H1 (cell line): ENCODE measurements around the gene PURA. TPM values are rescaled to one million over a fixed set of nuclear protein-coding genes. Genes with fewer than 3 reads are reported as not detected.

Experiments
- CTCF ChIA-PET: fragments of 300-600 bp; sonication (Branson Sonifier 250); formaldehyde crosslinking; loops from one replicate; lab custom pipeline; 2021; ENCODE audit not compliant: partially characterized antibody; lab: Charles Lee
- POLR2A ChIA-PET: fragments of 300-600 bp; sonication (Branson Sonifier 250); formaldehyde crosslinking; loops from one replicate; lab custom pipeline; 2021; ENCODE audit warnings: inconsistent platforms; ENCODE audit not compliant: partially characterized antibody; lab: Charles Lee
- DNase-seq, 2 experiments: peaks; one replicate each; pipeline versions ENCODE4 v3.0.0 to v3.0.0-alpha.2; 2010 to 2022; ENCODE audit warnings: low spot score in 2 of 2, low read depth in 1 of 2, mixed read lengths in 1 of 2
- FAIRE-seq: peaks from 2 replicates; lab custom pipeline; 2011; peaks lifted over from hg19 to GRCh38; lab: Jason Lieb, UNC
- H2AFZ ChIP-seq: 2 replicates; pipeline ENCODE4 v1.8.1; 2012; ENCODE audit warnings: low read length, inconsistent platforms
- H2AK5ac ChIP-seq: 2 replicates; pipeline ENCODE4 v1.6.1; 2013; ENCODE audit warnings: low read depth, low read length
- H2BK120ac ChIP-seq: replicated peaks from 2 replicates; pipeline ENCODE3; 2013; ENCODE audit warnings: low read depth, low read length, inconsistent platforms
- H2BK12ac ChIP-seq: 2 replicates; pipeline ENCODE4 v1.6.1; 2013; ENCODE audit warnings: low read depth, low read length
- H2BK15ac ChIP-seq: 2 replicates; pipeline ENCODE4 v1.6.1; 2013; ENCODE audit warnings: low read length
- H2BK20ac ChIP-seq: 2 replicates; pipeline ENCODE4 v1.6.1; 2013; ENCODE audit warnings: low read length
- H2BK5ac ChIP-seq: 2 replicates; pipeline ENCODE4 v1.6.1; 2013; ENCODE audit warnings: low read depth, low read length
- H3K14ac ChIP-seq: 2 replicates; pipeline ENCODE4 v1.6.1; 2013; ENCODE audit warnings: inconsistent platforms; ENCODE audit not compliant: insufficient read length
- H3K18ac ChIP-seq: 2 replicates; pipeline ENCODE4 v1.6.1; 2013; ENCODE audit warnings: low read length; ENCODE audit errors: extremely low read depth
- H3K23ac ChIP-seq: 2 replicates; pipeline ENCODE4 v1.6.1; 2013; ENCODE audit warnings: inconsistent platforms; ENCODE audit not compliant: insufficient read length
- H3K23me2 ChIP-seq: 2 replicates; pipeline ENCODE4 v1.6.1; 2013; ENCODE audit warnings: low read depth, low read length
- H3K27ac ChIP-seq: 2 replicates; pipeline ENCODE4 v1.6.1; 2011; ENCODE audit warnings: low read depth, low read length, inconsistent platforms
- H3K27me3 ChIP-seq, 4 experiments: replicated peaks in 1 of 4; 1 replicate in 1 of 4; 2 replicates in 3 of 4; pipeline versions ENCODE4 v1.6.1 to v1.8.1; 2011 to 2013; ENCODE audit warnings: low read length in 3 of 4, mild to moderate bottlenecking in 3 of 4, inconsistent platforms in 2 of 4, mixed read lengths in 2 of 4, moderate library complexity in 1 of 4; ENCODE audit not compliant: control insufficient read depth in 3 of 4, insufficient read depth in 3 of 4; ENCODE audit errors: extremely low read depth in 1 of 4
- H3K36me3 ChIP-seq, 4 experiments: 2 replicates each; pipeline versions ENCODE4 v1.6.1 to v1.8.1; 2011 to 2013; ENCODE audit warnings: mild to moderate bottlenecking in 4 of 4, low read length in 3 of 4, moderate library complexity in 2 of 4, control low read depth in 1 of 4, inconsistent platforms in 1 of 4; ENCODE audit not compliant: insufficient read depth in 4 of 4, control insufficient read depth in 2 of 4
- H3K4ac ChIP-seq: replicated peaks from 2 replicates; pipeline ENCODE3; 2013; ENCODE audit warnings: low read length, low read depth, mixed read lengths, inconsistent platforms; ENCODE audit not compliant: insufficient read length
- H3K4me1 ChIP-seq, 4 experiments: replicated peaks in 1 of 4; 1 replicate in 1 of 4; 2 replicates in 3 of 4; pipeline versions ENCODE4 v1.6.1 to v1.8.1; 2011 to 2013; ENCODE audit warnings: low read length in 3 of 4, inconsistent platforms in 2 of 4, mixed read lengths in 1 of 4; ENCODE audit not compliant: insufficient read depth in 4 of 4, control insufficient read depth in 3 of 4
- H3K4me2 ChIP-seq, 2 experiments: 2 replicates each; pipeline versions ENCODE4 v1.6.1 to v1.8.1; 2011 to 2013; ENCODE audit warnings: low read depth in 2 of 2, low read length in 2 of 2, control low read depth in 1 of 2, inconsistent platforms in 1 of 2, mild to moderate bottlenecking in 1 of 2; ENCODE audit not compliant: insufficient read depth in 1 of 2
- H3K4me3 ChIP-seq, 4 experiments: fragments of 200-600, 300-600 bp in 1 of 4; sonication (generic), shearing (Covaris generic), sonication (Bioruptor Twin) in 1 of 4; 2 replicates each; pipeline versions ENCODE4 v1.5.1 to v1.8.1; 2011 to 2016; ENCODE audit warnings: low read length in 4 of 4, low read depth in 3 of 4, control low read depth in 2 of 4, inconsistent platforms in 2 of 4, mild to moderate bottlenecking in 2 of 4, mixed read lengths in 1 of 4, moderate library complexity in 1 of 4; ENCODE audit not compliant: insufficient read depth in 2 of 4; ENCODE audit errors: extremely low read depth in 1 of 4
- H3K56ac ChIP-seq: replicated peaks from 2 replicates; pipeline ENCODE3; 2013; ENCODE audit warnings: low read depth, mild to moderate bottlenecking, mixed read lengths, low read length, inconsistent platforms; ENCODE audit not compliant: insufficient read length
- H3K79me1 ChIP-seq: 2 replicates; pipeline ENCODE4 v1.6.1; 2013; ENCODE audit warnings: low read depth, low read length, control low read depth
- H3K79me2 ChIP-seq, 2 experiments: 2 replicates each; pipeline versions ENCODE4 v1.6.1 to v1.8.1; 2012 to 2013; ENCODE audit warnings: low read length in 2 of 2, mild to moderate bottlenecking in 2 of 2, inconsistent platforms in 1 of 2; ENCODE audit not compliant: insufficient read depth in 2 of 2, control insufficient read depth in 1 of 2
- H3K9ac ChIP-seq, 4 experiments: replicated peaks in 1 of 4; 1 replicate in 1 of 4; 2 replicates in 3 of 4; pipeline versions ENCODE4 v1.6.1 to v1.8.1; 2011 to 2013; ENCODE audit warnings: low read depth in 3 of 4, low read length in 3 of 4, control low read depth in 2 of 4, mild to moderate bottlenecking in 2 of 4, moderate library complexity in 2 of 4, inconsistent platforms in 1 of 4; ENCODE audit errors: extremely low read depth in 1 of 4
- H3K9me3 ChIP-seq, 2 experiments: 2 replicates each; pipeline versions ENCODE4 v1.6.1 to v1.8.1; 2012 to 2013; ENCODE audit warnings: mild to moderate bottlenecking in 2 of 2, moderate library complexity in 2 of 2, control low read depth in 1 of 2, inconsistent platforms in 1 of 2, low read depth in 1 of 2, low read length in 1 of 2, mixed read lengths in 1 of 2; ENCODE audit not compliant: insufficient read depth in 2 of 2
- H4K20me1 ChIP-seq, 2 experiments: replicated peaks in 1 of 2; 2 replicates each; pipeline versions ENCODE3 to v1.8.1; 2011 to 2013; ENCODE audit warnings: inconsistent platforms in 2 of 2, low read length in 2 of 2, mild to moderate bottlenecking in 1 of 2; ENCODE audit not compliant: insufficient read depth in 2 of 2, control insufficient read depth in 1 of 2
- H4K5ac ChIP-seq: 2 replicates; pipeline ENCODE4 v1.6.1; 2013; ENCODE audit warnings: low read length, low read depth, mixed read lengths, inconsistent platforms; ENCODE audit not compliant: insufficient read length
- H4K8ac ChIP-seq: 2 replicates; pipeline ENCODE4 v1.8.0; 2013; ENCODE audit warnings: mild to moderate bottlenecking, moderate library complexity, low read length, inconsistent platforms; ENCODE audit not compliant: insufficient read depth; ENCODE audit errors: extremely low read depth
- H4K91ac ChIP-seq: replicated peaks from 2 replicates; pipeline ENCODE3; 2013; ENCODE audit warnings: low read length, mixed read lengths, inconsistent platforms; ENCODE audit not compliant: insufficient read length
- ASH2L ChIP-seq: fragments of 200-600, 300-600 bp; sonication (generic); IDR thresholded peaks from one replicate; pipeline ENCODE4 v1.7.1; 2017; ENCODE audit warnings: low read length
- BCL11A ChIP-seq, 2 experiments: IDR thresholded peaks; one replicate each; pipeline ENCODE4 v1.6.1; 2011; ENCODE audit warnings: low read depth in 2 of 2, low read length in 2 of 2, mild to moderate bottlenecking in 2 of 2
- CBX5 ChIP-seq: fragments of 300-800, 300-1000 bp; sonication (generic); IDR thresholded peaks from 2 replicates; pipeline ENCODE4 v1.7.1; 2016; ENCODE audit warnings: antibody characterized with exemption, low read length, low read depth
- CEBPB ChIP-seq: IDR thresholded peaks from 2 replicates; pipeline ENCODE4 v1.6.1; 2012; ENCODE audit warnings: low read depth, low read length
- CHD2 ChIP-seq: IDR thresholded peaks from 2 replicates; pipeline ENCODE4 v1.6.1; 2012; ENCODE audit warnings: low read length, improper control_type of control experiment
- GTF2F1 ChIP-seq: IDR thresholded peaks from 2 replicates; pipeline ENCODE4 v1.6.1; 2012; ENCODE audit warnings: low read depth, low read length, improper control_type of control experiment, borderline replicate concordance
- HDAC2 ChIP-seq, 2 experiments: fragments of 300-600 bp in 1 of 2; sonication (generic) in 1 of 2; IDR thresholded peaks; 2 replicates each; pipeline ENCODE4 v1.6.1; 2011 to 2012; ENCODE audit warnings: low read depth in 2 of 2, low read length in 2 of 2, mild to moderate bottlenecking in 2 of 2, moderate library complexity in 2 of 2, borderline replicate concordance in 1 of 2, inconsistent platforms in 1 of 2
- KDM1A ChIP-seq: fragments of 200-600, 300-600 bp; sonication (generic); IDR thresholded peaks from 2 replicates; pipeline ENCODE4 v1.7.1; 2016; ENCODE audit warnings: mild to moderate bottlenecking, low read length, borderline replicate concordance
- KDM5A ChIP-seq: fragments of 200-600 bp; IDR thresholded peaks from 2 replicates; pipeline ENCODE4 v1.7.1; 2012; ENCODE audit warnings: mild to moderate bottlenecking, low read length, inconsistent platforms, mixed read lengths
- MAFK ChIP-seq: IDR thresholded peaks from 2 replicates; pipeline ENCODE4 v1.6.1; 2012; ENCODE audit warnings: low read depth, mild to moderate bottlenecking, improper control_type of control experiment, low read length
- NRF1 ChIP-seq: IDR thresholded peaks from 2 replicates; pipeline ENCODE4 v1.6.1; 2011; ENCODE audit warnings: mild to moderate bottlenecking, low read depth, low read length, improper control_type of control experiment
- POU5F1 ChIP-seq: IDR thresholded peaks from 2 replicates; pipeline ENCODE4 v1.6.1; 2011; ENCODE audit warnings: low read depth, mild to moderate bottlenecking, low read length, moderate library complexity
- SIRT6 ChIP-seq: IDR thresholded peaks from one replicate; pipeline ENCODE4 v1.7.1; 2012; ENCODE audit warnings: low read length, inconsistent platforms
- SP1 ChIP-seq: IDR thresholded peaks from 2 replicates; pipeline ENCODE4 v1.6.1; 2011; ENCODE audit warnings: low read depth, low read length
- SP4 ChIP-seq: IDR thresholded peaks from 2 replicates; pipeline ENCODE4 v1.6.1; 2012; ENCODE audit warnings: low read length, inconsistent platforms
- TBP ChIP-seq: IDR thresholded peaks from 2 replicates; pipeline ENCODE4 v1.6.1; 2011; ENCODE audit warnings: low read depth, low read length, improper control_type of control experiment
- WGBS, 2 experiments: shearing (Covaris generic) in 1 of 2; methylation state at CpG; one replicate each; pipeline versions ENCODE4 v1.1.6 to v1.1.7; 2013 to 2015; ENCODE audit warnings: low lambda C conversion rate in 2 of 2, mixed read lengths in 2 of 2, inconsistent platforms in 1 of 2, low coverage in 1 of 2, missing lambda C conversion rate in 1 of 2; ENCODE audit not compliant: insufficient replicate concordance in 2 of 2, insufficient coverage in 1 of 2, insufficient read length in 1 of 2; ENCODE audit errors: extremely low coverage in 1 of 2, missing lambda C conversion rate in 1 of 2; 5-methylcytosine and 5-hydroxymethylcytosine counted together
- polyA plus RNA-seq, 7 experiments: library from polyadenylated mRNA; depleted of rRNA in 3 of 7; stranded (reverse) in 5 of 7; unstranded in 2 of 7; fragments of >200 nt in 5 of 7; fragments of 200-250 nt in 2 of 7; gene quantifications; 1 replicate in 5 of 7; 2 replicates in 1 of 7; 4 replicates in 1 of 7; pipeline versions ENCODE4 v1.2.1 to v1.2.3, GENCODE V29; 2011 to 2013; ENCODE audit warnings: missing spikeins in 2 of 7, mixed read lengths in 2 of 7
- total RNA-seq: library from RNA; stranded (reverse); fragmentation: NEBNext Ultra II Directional; extraction: Animal tissue kit (Norgen Biotek cat#: 25700); gene quantifications from 2 replicates; pipeline ENCODE4 v1.2.1, GENCODE V29; 2021

PURA gene
- total and polyA plus RNA-seq, 2 of the 8 experiments (the other 6 are each of a cell fraction or from before 2014, with no cell fraction given) = 0.98 to 2.1 TPM

- no peak overlapping the region for H3K27ac ChIP-seq
- H2BK120ac ChIP-seq = no peak overlapping the region
- no peak overlapping the region for H2BK20ac ChIP-seq
- no peak overlapping the region for H3K14ac ChIP-seq
- H3K4me2 ChIP-seq = no peak overlapping the region
- TF ChIP-seq CEBPB (no peak), SP1 (no peak), HDAC2 (IDR thresholded peaks at IDR 0.05; ENCODE audit: borderline replicate concordance in 1 of 2, low read depth in 2 of 2, low read length in 2 of 2) (no peak), SIRT6 (no peak), NRF1 (no peak), CBX5 (no peak), ASH2L (no peak), POU5F1 (no peak), SP4 (no peak), TBP (no peak), KDM1A (no peak), BCL11A (IDR thresholded peaks at IDR 0.05; ENCODE audit: low read depth in 2 of 2, low read length in 2 of 2) (no peak), CHD2 (no peak), KDM5A (no peak), GTF2F1 (no peak), MAFK (no peak)
- 88% methylated on average over 2 of the region's 2 CpGs; no CpG with 5 or more reads in 1 of the 2 experiments for WGBS, 2 experiments
- H3K18ac ChIP-seq = no peak overlapping the region
- H3K23me2 ChIP-seq = no peaks in the 10 kb centered on the region
- H4K20me1 ChIP-seq = no peaks in the 10 kb centered on the region
- FAIRE-seq (no peak), DNase-seq (no peak)
- H3K36me3 ChIP-seq = no peaks in the 10 kb centered on the region
- no peaks in the 10 kb centered on the region for H3K79me2 ChIP-seq
- no peak overlapping the region for H2AK5ac ChIP-seq
- no peak overlapping the region for H4K5ac ChIP-seq
- H2BK5ac ChIP-seq = no peak overlapping the region
- H2BK12ac ChIP-seq = no peak overlapping the region
- H4K91ac ChIP-seq = no peak overlapping the region
- H3K79me1 ChIP-seq = no peaks in the 10 kb centered on the region
- H3K9ac ChIP-seq = no peak overlapping the region
- H3K9me3 ChIP-seq = no peaks in the 10 kb centered on the region
- no peak overlapping the region for H3K56ac ChIP-seq
- H3K4ac ChIP-seq = no peak overlapping the region
- H3K23ac ChIP-seq = no peak overlapping the region
- no peak overlapping the region for H4K8ac ChIP-seq
- H3K4me1 ChIP-seq = no peaks in the 10 kb centered on the region
- H2AFZ ChIP-seq = no peak overlapping the region
- no peak overlapping the region for H3K4me3 ChIP-seq
- ChIA-PET CTCF (interaction anchor here (0.6 to 2.4 kb wide), 11 partner anchors 8 to 720 kb away, joined by 3 to 13 read pairs (median 3); no protein-coding TSS in a partner anchor), POLR2A (no interaction called here)
- no peaks in the 10 kb centered on the region for H3K27me3 ChIP-seq
- H2BK15ac ChIP-seq = no peak overlapping the region
Measured at GRCh38 chr5:140075371-140075770, 38.5 kb upstream of the PURA start.
